Subcutaneous abdominal adipose tissue (tissue), 5 donors: Measurements from ENCODE around the gene KLHL42.

Source experiments
- H3K27ac ChIP-seq: one replicate; pipeline ENCODE4 v1.7.0; 2013; ENCODE audit warnings: low read depth, mild to moderate bottlenecking, inconsistent platforms, low read length, moderate library complexity
- H3K27me3 ChIP-seq, 5 donors: one replicate each; pipeline ENCODE4 v1.7.0; 2013; ENCODE audit warnings: low read length in 5 of 5, inconsistent platforms in 1 of 5; ENCODE audit not compliant: control insufficient read depth in 5 of 5, insufficient read depth in 4 of 5
- H3K36me3 ChIP-seq, 5 donors: one replicate each; pipeline ENCODE4 v1.7.0; 2013; ENCODE audit warnings: low read length in 5 of 5; ENCODE audit not compliant: control insufficient read depth in 5 of 5, insufficient read depth in 5 of 5
- H3K4me1 ChIP-seq, 5 donors: one replicate each; pipeline ENCODE4 v1.7.0; 2013; ENCODE audit warnings: low read length in 5 of 5, mild to moderate bottlenecking in 3 of 5, moderate library complexity in 1 of 5; ENCODE audit not compliant: control insufficient read depth in 5 of 5, insufficient read depth in 5 of 5
- H3K4me3 ChIP-seq, 5 donors: one replicate each; pipeline ENCODE4 v1.7.0; 2013; ENCODE audit warnings: low read length in 5 of 5, low read depth in 1 of 5
- H3K9ac ChIP-seq, 5 donors: one replicate each; pipeline ENCODE4 v1.7.0; 2013; ENCODE audit warnings: low read length in 5 of 5, mild to moderate bottlenecking in 4 of 5, moderate library complexity in 3 of 5
- H3K9me3 ChIP-seq, 5 donors: one replicate each; pipeline ENCODE4 v1.7.0; 2013; ENCODE audit warnings: low read length in 5 of 5; ENCODE audit not compliant: control insufficient read depth in 5 of 5
- donor health status: healthy.
- donor health status: healthy.
- donor health status: healthy.
- donor health status: healthy.
- donor health status: healthy.

Gene KLHL42

DNA sequence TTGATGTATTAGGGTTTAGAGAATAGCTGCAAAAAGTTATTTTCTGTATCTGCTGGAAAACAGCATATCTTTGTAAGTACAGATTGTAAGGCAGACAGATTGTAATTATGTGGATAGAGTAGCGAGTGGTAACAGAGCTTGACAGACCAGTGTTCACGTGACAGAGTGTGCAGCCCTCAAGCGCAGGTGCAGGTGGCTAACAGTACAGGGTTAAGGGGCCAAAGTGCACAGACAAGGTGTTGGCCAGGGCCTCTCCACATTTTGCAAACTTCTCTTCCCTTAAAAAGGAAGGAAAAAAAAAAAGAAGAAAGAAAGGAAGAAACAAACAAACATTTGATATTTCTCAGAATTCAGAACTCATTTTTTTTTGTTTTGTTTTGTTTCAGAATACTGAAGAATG lies 25.2 kb upstream of the KLHL42 start:
- H3K9ac ChIP-seq = no peak overlapping the region
- H3K4me3 ChIP-seq = no peak overlapping the region
- H3K9me3 ChIP-seq = no peaks in the 10 kb centered on the region
- no peaks in the 10 kb centered on the region for H3K4me1 ChIP-seq
- no peak overlapping the region for H3K27ac ChIP-seq
- no peaks in the 10 kb centered on the region for H3K27me3 ChIP-seq
- H3K36me3 ChIP-seq = peaks cover 14 to 27% (median 15%) of the 10 kb centered on the region in 5 donors

DNA sequence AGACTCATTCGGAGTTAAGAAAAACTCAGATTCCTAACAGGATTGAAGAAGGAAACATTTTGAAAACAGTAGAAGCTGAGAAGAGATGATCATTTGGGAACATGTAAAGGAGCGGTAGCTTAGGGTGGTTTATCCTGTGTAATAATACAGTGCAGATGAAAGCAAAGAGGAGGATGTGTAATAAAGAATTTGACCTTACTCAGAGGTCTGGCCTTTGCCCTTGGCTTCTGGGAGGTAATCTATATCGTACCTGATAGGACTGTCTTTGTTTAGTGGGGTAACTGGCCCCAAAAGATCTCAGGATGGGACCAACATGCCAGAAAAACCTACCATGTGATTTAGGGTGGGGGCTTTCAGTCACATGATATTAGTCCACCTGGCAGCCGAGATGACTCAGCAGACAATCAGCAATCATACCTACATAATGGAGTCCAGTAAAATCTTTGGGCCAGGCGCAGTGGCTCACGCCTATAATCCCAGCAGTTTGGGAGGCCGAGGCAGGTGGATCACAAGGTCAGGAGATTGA lies 23.3 kb upstream of the KLHL42 start:
- Histone ChIP-seq H3K27me3 (no peaks in the 10 kb centered on the region), H3K9me3 (no peaks in the 10 kb centered on the region), H3K4me3 (no peak overlapping the region), H3K36me3 (peaks cover 11 to 22% (median 15%) of the 10 kb centered on the region in 5 donors), H3K27ac (no peak overlapping the region), H3K4me1 (no peaks in the 10 kb centered on the region), H3K9ac (no peak overlapping the region)

DNA sequence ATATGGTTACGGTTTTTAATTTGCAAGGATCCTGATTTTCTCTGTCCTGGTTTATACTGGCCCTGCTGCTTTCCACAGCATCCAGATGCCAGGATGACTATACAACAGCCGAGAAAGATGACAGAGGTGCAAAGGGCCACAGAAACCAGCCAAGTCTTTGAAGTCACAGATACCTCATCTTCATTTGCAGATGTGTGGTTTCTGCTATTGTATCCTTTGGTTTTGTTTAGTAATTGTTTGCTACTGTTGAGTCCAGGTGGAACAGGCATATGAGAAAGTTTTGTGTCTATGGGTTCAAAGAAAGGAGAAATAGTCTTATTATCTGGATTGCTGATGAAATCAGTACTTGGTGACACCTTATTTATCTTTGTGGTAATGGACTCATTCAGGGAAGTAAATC lies 17.3 kb upstream of the KLHL42 start:
- no peaks in the 10 kb centered on the region for H3K4me1 ChIP-seq
- H3K9me3 ChIP-seq = no peaks in the 10 kb centered on the region
- H3K27ac ChIP-seq = no peak overlapping the region
- no peak overlapping the region for H3K9ac ChIP-seq
- no peaks in the 10 kb centered on the region for H3K27me3 ChIP-seq
- peaks cover 0 to 6% (median 0%) of the 10 kb centered on the region in 5 donors for H3K36me3 ChIP-seq
- no peak overlapping the region for H3K4me3 ChIP-seq

DNA sequence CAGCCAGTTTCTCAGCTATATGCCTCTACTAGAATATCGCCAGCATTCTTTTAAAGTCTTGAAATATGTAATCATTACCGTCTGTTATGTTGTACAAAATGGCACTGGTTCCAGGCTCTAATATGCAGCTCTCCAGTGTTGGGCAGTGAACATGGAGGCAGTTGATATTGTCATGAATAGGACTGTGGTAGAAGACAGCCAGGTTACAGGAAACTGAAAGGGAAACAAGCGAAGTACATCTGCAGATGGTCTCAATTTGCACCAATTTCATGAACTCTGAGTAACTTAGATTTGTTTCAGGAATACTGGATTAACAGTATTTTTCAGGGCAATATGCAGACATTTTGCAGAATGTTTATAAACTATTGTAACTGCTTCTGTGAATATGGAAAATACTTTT lies 13.4 kb upstream of the KLHL42 start:
- H3K9me3 ChIP-seq = no peaks in the 10 kb centered on the region
- peaks cover 0 to 6% (median 0%) of the 10 kb centered on the region in 5 donors for H3K36me3 ChIP-seq
- no peak overlapping the region for H3K9ac ChIP-seq
- H3K4me3 ChIP-seq = no peak overlapping the region
- H3K4me1 ChIP-seq = no peaks in the 10 kb centered on the region
- no peak overlapping the region for H3K27ac ChIP-seq
- no peaks in the 10 kb centered on the region for H3K27me3 ChIP-seq

DNA sequence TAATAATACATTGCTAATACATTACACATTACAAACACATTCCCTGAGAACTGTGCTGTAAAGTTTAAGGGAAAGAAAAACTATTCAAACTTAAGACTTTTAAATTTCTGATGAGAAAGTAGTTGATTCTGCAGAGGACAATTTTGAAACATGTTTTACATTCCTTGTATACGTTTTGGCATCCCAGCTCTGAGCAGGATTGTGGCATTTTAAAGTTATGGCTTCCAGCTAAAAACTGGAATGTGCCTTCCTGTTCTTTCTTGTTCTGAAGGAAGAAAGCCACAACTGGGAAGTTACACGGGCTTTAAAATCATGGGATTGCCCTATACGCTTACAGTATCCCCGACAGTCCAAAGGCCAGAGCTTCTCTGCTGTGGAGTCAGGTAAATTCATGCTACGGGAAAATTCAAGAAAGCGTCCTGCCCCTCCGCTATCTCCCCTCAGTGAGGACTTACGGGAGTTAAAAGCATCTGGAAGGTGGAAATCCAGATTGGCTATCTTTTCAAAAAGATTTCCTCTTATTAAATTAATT lies 10.8 kb upstream of the KLHL42 start:
- H3K4me3 ChIP-seq = no peak overlapping the region

DNA sequence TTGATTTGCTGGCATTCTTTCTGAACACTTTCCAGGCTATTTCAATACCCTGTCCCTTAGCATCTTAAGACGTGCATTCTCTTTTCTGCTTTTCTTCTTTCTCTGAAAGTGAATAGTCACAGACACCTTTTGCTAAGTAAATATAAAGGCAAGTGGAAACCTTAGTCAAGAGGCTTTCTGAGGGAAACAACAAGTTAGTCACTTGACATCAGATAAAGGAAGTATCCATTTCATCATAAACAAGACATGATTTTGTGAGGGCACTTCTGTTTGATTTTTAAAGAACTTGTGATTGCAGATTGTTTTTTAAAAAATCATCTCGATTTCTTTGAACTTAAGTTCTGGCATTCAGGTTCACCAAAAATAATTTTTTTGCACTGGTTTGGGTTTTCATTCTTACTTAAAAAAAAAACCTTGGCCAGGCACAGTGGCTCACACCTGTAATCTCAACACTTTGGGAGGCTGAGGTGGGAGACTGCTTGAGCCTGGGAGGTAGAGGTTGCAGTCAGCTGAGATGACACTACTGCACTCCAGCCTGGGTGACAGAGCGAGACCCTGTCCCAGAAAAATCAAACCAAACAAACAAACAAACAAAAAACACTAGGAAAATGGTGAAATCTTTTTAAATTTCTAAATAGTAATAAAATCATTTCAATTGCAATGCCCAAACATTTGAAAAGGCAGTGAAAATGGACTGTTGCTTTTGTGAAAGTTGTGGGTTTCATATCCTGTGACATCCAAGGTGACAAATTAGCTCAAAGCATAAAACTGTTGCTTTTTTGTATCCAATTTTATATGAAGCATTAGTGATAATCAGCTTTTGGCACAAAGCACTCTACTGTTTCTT lies 8.3 kb upstream of the KLHL42 start:
- Histone ChIP-seq H3K27me3 (no peaks in the 10 kb centered on the region), H3K9me3 (no peaks in the 10 kb centered on the region), H3K9ac (no peak overlapping the region), H3K4me1 (no peaks in the 10 kb centered on the region), H3K36me3 (no peaks in the 10 kb centered on the region), H3K27ac (no peak overlapping the region), H3K4me3 (no peak overlapping the region)

More for the DNA sequence above, 10.8 kb upstream of the KLHL42 start:
- Histone ChIP-seq H3K27ac (no peak overlapping the region), H3K27me3 (no peaks in the 10 kb centered on the region), H3K36me3 (peaks cover 0 to 6% (median 0%) of the 10 kb centered on the region in 5 donors), H3K9me3 (no peaks in the 10 kb centered on the region), H3K9ac (no peak overlapping the region), H3K4me1 (no peaks in the 10 kb centered on the region)

DNA sequence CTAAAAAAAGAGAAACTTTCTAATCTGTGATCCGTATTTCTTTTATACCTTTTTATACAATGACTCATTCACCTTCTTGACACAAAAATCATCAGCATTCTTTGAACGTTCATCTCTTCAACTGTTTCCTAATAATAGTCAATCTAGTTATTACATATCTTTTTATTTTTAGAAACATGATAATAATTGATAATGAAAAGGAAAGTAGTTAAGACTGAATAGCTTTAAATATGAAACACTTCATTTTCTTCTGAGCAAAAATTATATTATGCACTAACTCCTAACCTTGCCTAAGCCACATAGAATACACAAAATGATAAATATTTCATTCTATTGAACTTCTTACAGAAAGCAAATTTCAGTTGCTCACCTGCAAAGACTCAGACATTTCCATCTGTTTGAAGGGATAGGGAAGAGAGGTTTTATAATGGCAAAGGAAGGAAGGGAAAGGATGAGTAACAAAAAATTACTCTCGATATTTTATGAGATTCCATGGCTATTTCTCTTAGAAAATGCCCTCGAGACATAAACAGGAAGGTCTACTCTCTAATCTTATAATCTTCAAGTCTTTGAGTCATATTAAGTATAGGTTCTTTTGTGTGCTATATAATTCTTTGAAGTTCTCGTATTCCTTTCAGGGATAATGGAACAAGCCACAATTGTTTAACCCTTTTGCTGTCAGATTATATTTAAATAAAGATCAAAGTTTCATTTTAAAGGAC lies 7.5 kb upstream of the KLHL42 start:
- Histone ChIP-seq H3K9ac (no peak overlapping the region), H3K27me3 (no peaks in the 10 kb centered on the region), H3K27ac (no peak overlapping the region), H3K9me3 (no peaks in the 10 kb centered on the region), H3K4me3 (no peak overlapping the region), H3K4me1 (no peaks in the 10 kb centered on the region), H3K36me3 (no peaks in the 10 kb centered on the region)

DNA sequence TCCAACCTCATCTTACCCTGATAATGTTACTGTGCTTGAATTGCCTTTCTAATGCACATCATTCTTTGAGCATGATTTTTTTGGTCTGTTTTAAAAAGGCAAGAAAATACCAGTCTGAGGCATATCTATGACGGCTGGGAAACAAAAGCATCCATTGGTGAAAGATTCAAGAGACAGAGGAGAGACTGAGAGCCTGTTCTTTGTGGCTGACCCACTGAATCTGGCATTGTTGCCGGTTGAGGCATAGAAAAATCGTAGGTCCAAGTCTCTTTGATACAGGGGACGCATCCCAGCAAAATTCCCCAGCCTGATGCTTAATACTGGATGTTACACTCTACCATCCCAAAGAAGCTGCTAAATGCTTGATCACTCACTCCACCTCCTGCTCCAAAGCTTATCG lies 2.9 kb upstream of the KLHL42 start:
- H3K27me3 ChIP-seq = no peaks in the 10 kb centered on the region
- no peak overlapping the region for H3K27ac ChIP-seq
- H3K36me3 ChIP-seq = no peaks in the 10 kb centered on the region
- no peak overlapping the region for H3K9ac ChIP-seq
- H3K4me3 ChIP-seq = no peak overlapping the region
- peaks cover 5 to 25% (median 17%) of the 10 kb centered on the region in 5 donors for H3K4me1 ChIP-seq
- no peaks in the 10 kb centered on the region for H3K9me3 ChIP-seq

DNA sequence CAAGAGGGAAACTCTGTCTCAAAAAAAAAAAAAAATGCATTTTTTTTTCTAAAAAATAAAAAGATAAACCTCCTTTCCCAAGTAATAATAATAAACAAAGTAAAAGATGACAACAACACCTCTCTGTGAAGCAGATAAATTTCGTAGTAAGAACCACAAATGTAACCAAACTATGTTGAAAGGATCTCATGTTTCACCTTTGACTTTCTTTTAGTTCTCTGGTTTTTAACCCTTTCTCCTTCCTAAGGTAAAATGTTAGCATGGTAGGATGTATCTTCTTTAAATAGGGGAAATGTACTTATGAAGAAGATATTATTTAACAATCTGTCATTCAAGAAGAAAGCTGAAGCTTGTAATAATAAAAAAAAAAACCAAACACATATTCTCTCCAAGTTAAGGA lies 1.8 kb upstream of the KLHL42 start:
- Histone ChIP-seq H3K27ac (no peak overlapping the region), H3K4me1 (peaks cover 5 to 25% (median 20%) of the 10 kb centered on the region in 5 donors), H3K9me3 (no peaks in the 10 kb centered on the region), H3K4me3 (no peak overlapping the region), H3K9ac (no peak overlapping the region), H3K36me3 (no peaks in the 10 kb centered on the region), H3K27me3 (no peaks in the 10 kb centered on the region)

DNA sequence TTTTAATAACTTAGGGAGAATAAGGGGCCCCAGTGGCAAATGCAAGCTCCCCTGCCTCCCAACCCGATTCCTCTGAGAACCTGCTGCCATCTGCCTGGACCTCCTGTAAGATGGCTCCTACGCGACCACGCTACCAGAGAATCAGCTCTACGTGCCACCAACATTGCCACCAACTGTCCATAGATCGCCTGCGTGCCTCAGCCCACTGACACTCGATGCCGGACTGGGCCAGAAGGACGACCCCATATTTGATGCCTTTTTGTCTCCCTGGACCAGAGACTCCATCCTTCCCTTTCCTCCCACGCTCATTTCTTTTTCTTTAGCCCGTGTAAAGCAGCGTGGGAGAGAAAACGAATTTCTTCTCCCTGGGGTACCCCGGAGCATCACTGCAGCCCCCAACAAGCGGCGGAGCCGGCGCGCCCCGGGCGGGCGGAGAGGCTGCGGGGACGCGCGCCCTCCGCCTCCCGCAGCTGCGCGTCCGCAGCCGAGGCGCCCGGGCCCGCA lies 565 bp upstream of the KLHL42 start:
- Histone ChIP-seq H3K9me3 (no peaks in the 10 kb centered on the region), H3K27me3 (no peaks in the 10 kb centered on the region), H3K36me3 (no peaks in the 10 kb centered on the region), H3K9ac (peak overlapping the region in 4 of 5 donors; percentile 33 to 74 (median 54)), H3K4me3 (peak overlapping the region; percentile 79 to 89 (median 84)), H3K27ac (peak overlapping the region; percentile 17), H3K4me1 (peaks cover 5 to 25% (median 20%) of the 10 kb centered on the region in 5 donors)
